Duodenal mucosa (tissue), 2 donors: ENCODE data around the gene GNL2.

Source experiments
- H3K27ac ChIP-seq: one replicate; pipeline ENCODE4 v1.7.0; 2013; ENCODE audit warnings: low read depth, low read length
- H3K27me3 ChIP-seq, 2 donors: one replicate each; pipeline ENCODE4 v1.7.0; 2013; ENCODE audit warnings: low read length in 2 of 2, control low read depth in 1 of 2; ENCODE audit not compliant: insufficient read depth in 2 of 2, control insufficient read depth in 1 of 2
- H3K36me3 ChIP-seq, 2 donors: one replicate each; pipeline ENCODE4 v1.7.0; 2013; ENCODE audit warnings: low read length in 2 of 2, control low read depth in 1 of 2; ENCODE audit not compliant: insufficient read depth in 2 of 2, control insufficient read depth in 1 of 2
- H3K4me1 ChIP-seq, 2 donors: one replicate each; pipeline ENCODE4 v1.7.0; 2013; ENCODE audit warnings: low read length in 2 of 2, control low read depth in 1 of 2; ENCODE audit not compliant: insufficient read depth in 2 of 2, control insufficient read depth in 1 of 2
- H3K4me3 ChIP-seq, 2 donors: one replicate each; pipeline ENCODE4 v1.7.0; 2013; ENCODE audit warnings: low read length in 2 of 2, low read depth in 1 of 2
- H3K9ac ChIP-seq, 2 donors: one replicate each; pipeline ENCODE4 v1.7.0; 2013; ENCODE audit warnings: low read length in 2 of 2, low read depth in 1 of 2
- H3K9me3 ChIP-seq, 2 donors: one replicate each; pipeline ENCODE4 v1.7.0; 2013; ENCODE audit warnings: low read length in 2 of 2, control low read depth in 1 of 2; ENCODE audit not compliant: control insufficient read depth in 1 of 2

Gene GNL2

DNA sequence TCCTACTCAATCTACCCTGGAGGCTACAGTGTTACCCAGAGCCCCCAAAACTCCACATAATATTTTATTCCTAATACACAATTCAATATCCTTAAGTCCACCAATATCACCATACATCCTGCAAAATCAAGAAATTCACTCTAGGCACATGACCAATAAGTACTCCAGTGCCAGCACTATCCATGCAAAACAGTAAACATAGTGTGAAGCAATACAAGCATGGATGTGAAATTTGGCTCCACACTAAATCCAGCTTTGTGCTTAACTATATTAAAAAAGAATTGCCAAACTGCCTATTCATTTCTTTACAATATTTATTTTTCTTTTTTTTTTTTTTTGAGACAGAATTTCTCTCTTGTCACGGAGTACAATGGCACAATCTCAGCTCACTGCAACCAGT is 78.2 kb downstream of the GNL2 start:
- Histone ChIP-seq H3K27ac (no peak overlapping the region), H3K9ac (no peak overlapping the region), H3K4me1 (peaks cover 13 to 16% of the 10 kb centered on the region in 2 donors), H3K9me3 (no peaks in the 10 kb centered on the region), H3K4me3 (no peak overlapping the region), H3K27me3 (no peaks in the 10 kb centered on the region), H3K36me3 (peaks cover 0 to 2% of the 10 kb centered on the region in 2 donors)
